Mesodermal cell (in vitro differentiated cells): Measurements from ENCODE around the gene MCHR1.
A peak's percentile ranks its signal among the peaks of the same experiment; 100 is the strongest.
"Not testable (repeated sequence)": the region's sequence is repeated elsewhere in the genome, so short reads cannot be mapped to it uniquely, and the experiment has no call there.

Experiments used
- H3K27ac ChIP-seq: 2 replicates; pipeline ENCODE4 v1.7.0; 2013; ENCODE audit warnings: mild to moderate bottlenecking, low read depth, low read length, moderate library complexity; ENCODE audit not compliant: severe bottlenecking
- H3K36me3 ChIP-seq: 2 replicates; pipeline ENCODE4 v1.7.1; 2013; ENCODE audit warnings: mild to moderate bottlenecking, low read length, moderate library complexity; ENCODE audit not compliant: control insufficient read depth, insufficient read depth
- H3K4me1 ChIP-seq: one replicate; pipeline ENCODE4 v1.7.1; 2013; ENCODE audit warnings: mild to moderate bottlenecking, low read length; ENCODE audit not compliant: insufficient read depth, control insufficient read depth, poor library complexity, severe bottlenecking
- H3K4me3 ChIP-seq: 2 replicates; pipeline ENCODE4 v1.7.0; 2013; ENCODE audit warnings: low read length, control low read depth, mild to moderate bottlenecking; ENCODE audit not compliant: insufficient read depth, poor library complexity, severe bottlenecking; ENCODE audit errors: extremely low read depth
- H3K9me3 ChIP-seq: 2 replicates; pipeline ENCODE4 v1.7.1; 2013; ENCODE audit warnings: mild to moderate bottlenecking, low read length, moderate library complexity; ENCODE audit not compliant: control insufficient read depth
- WGBS, 2 experiments: methylation state at CpG; one replicate each; pipeline ENCODE4 v1.1.5; 2013; ENCODE audit warnings: missing lambda C conversion rate in 2 of 2; ENCODE audit not compliant: insufficient coverage in 2 of 2; 5-methylcytosine and 5-hydroxymethylcytosine counted together

The MCHR1 gene

DNA sequence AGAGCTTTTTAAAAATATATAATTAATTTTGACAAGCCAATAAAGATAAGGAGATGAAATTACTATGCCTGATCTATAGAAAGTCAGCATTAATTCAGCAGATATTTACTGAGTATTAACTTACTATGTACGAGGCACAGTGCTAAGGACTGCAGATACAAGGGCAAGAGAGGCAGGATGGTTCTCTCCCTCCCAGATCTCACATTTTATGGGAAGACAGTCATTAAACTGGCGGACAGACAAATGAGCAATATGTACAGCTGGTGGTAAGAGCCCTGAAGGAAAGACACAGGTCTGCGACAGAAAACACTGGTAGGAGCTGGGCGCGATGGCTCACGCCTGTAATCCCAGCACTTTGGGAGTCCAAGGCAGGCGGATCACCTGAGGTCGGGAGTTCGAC is 36.8 kb downstream of the MCHR1 start:
- Histone ChIP-seq H3K36me3 (no peaks in the 10 kb centered on the region), H3K4me1 (peaks cover 29% of the 10 kb centered on the region), H3K27ac (no peak overlapping the region), H3K4me3 (no peak overlapping the region), H3K9me3 (no peaks in the 10 kb centered on the region)
- 95 to 96% methylated on average over 7 to 8 of the region's 9 CpGs for WGBS, 2 experiments

DNA sequence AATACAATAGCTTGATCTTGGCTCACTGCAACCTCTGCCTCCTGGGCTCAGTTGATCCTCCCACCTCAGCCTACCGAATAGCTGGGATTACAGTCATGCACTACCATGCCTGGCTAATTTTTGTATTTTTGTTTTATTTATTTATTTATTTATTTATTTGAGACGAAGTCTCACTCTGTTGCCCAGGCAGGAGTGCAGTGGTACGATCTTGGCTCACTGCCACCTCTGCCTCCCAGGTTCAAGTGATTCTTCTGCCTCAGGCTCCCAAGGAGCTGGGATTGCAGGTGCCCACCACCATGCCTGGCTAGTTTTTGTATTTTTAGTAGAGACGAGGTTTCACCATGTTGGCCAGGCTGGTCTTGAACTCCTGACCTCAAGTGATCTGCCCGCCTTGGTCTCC is 38.4 kb downstream of the MCHR1 start:
- 83 to 85% methylated on average over 1 to 2 of the region's 5 CpGs for WGBS, 2 experiments

GRCh38 chr22:40718250-40719204 is 39.2 kb downstream of the MCHR1 start:
- Histone ChIP-seq H3K9me3 (no peaks in the 10 kb centered on the region), H3K36me3 (no peaks in the 10 kb centered on the region), H3K4me3 (no peak overlapping the region), H3K27ac (no peak overlapping the region), H3K4me1 (peaks cover 30% of the 10 kb centered on the region)
- WGBS, 2 experiments = 89 to 92% methylated on average over 8 of the region's 9 CpGs

More for the DNA sequence above, 38.4 kb downstream of the MCHR1 start:
- not testable (repeated sequence) for H3K4me3 ChIP-seq, H3K36me3 ChIP-seq, H3K9me3 ChIP-seq, H3K27ac ChIP-seq
- peaks cover 30% of the 10 kb centered on the region for H3K4me1 ChIP-seq

DNA sequence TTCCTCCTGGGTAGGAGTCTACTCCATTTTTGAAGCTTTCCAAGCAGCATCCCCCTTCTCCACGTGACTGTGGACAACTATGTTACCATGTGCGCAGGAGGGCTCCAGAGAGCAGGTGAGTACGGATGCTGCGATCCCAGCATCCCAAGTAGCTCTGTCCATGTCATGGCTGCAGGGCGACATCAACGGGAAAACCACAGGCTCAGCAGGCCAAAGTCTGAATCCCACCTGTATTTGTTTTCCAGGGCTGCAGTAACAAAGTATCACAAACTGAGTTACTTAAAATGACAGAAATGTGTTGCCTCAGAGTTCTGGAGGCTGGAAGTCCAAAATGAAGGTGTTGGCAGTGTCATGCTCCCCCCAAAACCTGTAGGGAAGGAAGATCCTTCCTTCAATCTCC is 40.3 kb downstream of the MCHR1 start:
- Histone ChIP-seq H3K9me3 (no peaks in the 10 kb centered on the region), H3K4me1 (peaks cover 25% of the 10 kb centered on the region), H3K27ac (peak overlapping the region; percentile 50), H3K36me3 (no peaks in the 10 kb centered on the region), H3K4me3 (no peak overlapping the region)
- WGBS, 2 experiments = 83 to 89% methylated on average over 3 to 6 of the region's 6 CpGs

- H3K36me3 ChIP-seq, H3K9me3 ChIP-seq, H3K4me3 ChIP-seq: not testable (repeated sequence)
- WGBS, 2 experiments = 90 to 100% methylated on average over 3 to 4 of the region's 6 CpGs
- peaks cover 23% of the 10 kb centered on the region for H3K4me1 ChIP-seq
- H3K27ac ChIP-seq = peak overlapping the region; percentile 50
Observed at GRCh38 chr22:40720156-40720537, 40.9 kb downstream of the MCHR1 start.

- Histone ChIP-seq H3K9me3 (no peaks in the 10 kb centered on the region), H3K4me1 (peaks cover 20% of the 10 kb centered on the region), H3K36me3 (no peaks in the 10 kb centered on the region), H3K27ac (peak overlapping the region; percentile 98), H3K4me3 (no peak overlapping the region)
- 72 to 79% methylated on average over 8 to 9 of the region's 11 CpGs for WGBS, 2 experiments
Observed at GRCh38 chr22:40720538-40721256, 41.4 kb downstream of the MCHR1 start.

DNA sequence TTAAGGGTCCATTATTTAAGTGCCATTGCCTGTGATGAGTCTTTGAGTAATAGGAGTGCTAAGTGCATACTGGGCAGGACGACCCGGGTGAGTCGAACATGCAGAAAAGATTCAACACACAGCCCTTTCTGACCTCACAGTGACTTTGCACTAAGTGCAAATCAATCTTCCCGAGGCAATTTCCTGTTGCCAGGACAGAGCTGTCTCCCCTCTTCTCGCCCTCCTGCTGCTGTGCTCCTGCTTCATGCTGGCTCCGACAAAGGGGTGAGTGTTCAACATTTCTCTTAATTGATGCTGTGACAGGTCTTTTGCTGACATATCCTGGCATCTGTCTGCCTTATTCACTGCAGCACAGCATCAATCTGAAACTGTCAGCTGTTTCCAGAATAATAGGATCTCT is 42.0 kb downstream of the MCHR1 start:
- peaks cover 15% of the 10 kb centered on the region for H3K4me1 ChIP-seq
- H3K4me3 ChIP-seq = no peak overlapping the region
- H3K27ac ChIP-seq = peak overlapping the region; percentile 98
- WGBS, 2 experiments = 15 to 23% methylated on average over 3 to 6 of the region's 6 CpGs
- H3K9me3 ChIP-seq = no peaks in the 10 kb centered on the region
- H3K36me3 ChIP-seq = no peaks in the 10 kb centered on the region

DNA sequence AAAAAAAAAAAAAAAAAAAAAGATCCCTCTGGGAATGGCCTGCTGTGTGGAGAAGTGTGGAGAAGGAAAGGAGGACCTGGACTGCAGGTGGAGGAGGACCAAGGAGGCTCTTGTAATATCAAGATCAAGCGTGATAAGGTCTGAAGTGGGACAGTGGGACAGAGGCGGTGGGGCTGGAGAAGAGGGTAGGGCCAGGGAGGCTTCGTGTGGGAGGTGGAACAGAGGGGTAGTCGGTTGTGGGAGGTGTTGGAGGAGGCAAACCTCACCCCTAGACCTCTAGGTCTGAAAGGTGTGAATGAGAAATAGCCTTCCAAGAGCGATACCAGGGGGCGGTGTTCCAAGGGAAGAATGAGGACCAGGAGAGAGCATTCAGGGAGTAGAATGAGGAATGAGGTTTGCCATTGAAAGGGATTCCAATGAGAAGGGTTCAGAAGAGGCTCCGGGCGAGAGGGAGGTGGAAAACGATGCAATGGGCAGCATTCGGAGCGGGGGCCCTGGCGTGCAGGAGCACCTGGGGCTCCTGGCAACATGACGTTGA is 44.2 kb downstream of the MCHR1 start:
- Histone ChIP-seq H3K4me3 (no peak overlapping the region), H3K36me3 (no peaks in the 10 kb centered on the region), H3K4me1 (peaks cover 31% of the 10 kb centered on the region), H3K9me3 (no peaks in the 10 kb centered on the region), H3K27ac (no peak overlapping the region)
- WGBS, 2 experiments = 84 to 86% methylated on average over 10 to 12 of the region's 13 CpGs

- Histone ChIP-seq H3K9me3 (peaks cover 4% of the 10 kb centered on the region), H3K27ac (no peak overlapping the region), H3K4me3 (no peak overlapping the region), H3K4me1 (peaks cover 29% of the 10 kb centered on the region), H3K36me3 (no peaks in the 10 kb centered on the region)
- WGBS, 2 experiments = 86 to 100% methylated on average over 1 of the region's 4 CpGs
Observed at GRCh38 chr22:40726514-40726913, 47.2 kb downstream of the MCHR1 start.

DNA sequence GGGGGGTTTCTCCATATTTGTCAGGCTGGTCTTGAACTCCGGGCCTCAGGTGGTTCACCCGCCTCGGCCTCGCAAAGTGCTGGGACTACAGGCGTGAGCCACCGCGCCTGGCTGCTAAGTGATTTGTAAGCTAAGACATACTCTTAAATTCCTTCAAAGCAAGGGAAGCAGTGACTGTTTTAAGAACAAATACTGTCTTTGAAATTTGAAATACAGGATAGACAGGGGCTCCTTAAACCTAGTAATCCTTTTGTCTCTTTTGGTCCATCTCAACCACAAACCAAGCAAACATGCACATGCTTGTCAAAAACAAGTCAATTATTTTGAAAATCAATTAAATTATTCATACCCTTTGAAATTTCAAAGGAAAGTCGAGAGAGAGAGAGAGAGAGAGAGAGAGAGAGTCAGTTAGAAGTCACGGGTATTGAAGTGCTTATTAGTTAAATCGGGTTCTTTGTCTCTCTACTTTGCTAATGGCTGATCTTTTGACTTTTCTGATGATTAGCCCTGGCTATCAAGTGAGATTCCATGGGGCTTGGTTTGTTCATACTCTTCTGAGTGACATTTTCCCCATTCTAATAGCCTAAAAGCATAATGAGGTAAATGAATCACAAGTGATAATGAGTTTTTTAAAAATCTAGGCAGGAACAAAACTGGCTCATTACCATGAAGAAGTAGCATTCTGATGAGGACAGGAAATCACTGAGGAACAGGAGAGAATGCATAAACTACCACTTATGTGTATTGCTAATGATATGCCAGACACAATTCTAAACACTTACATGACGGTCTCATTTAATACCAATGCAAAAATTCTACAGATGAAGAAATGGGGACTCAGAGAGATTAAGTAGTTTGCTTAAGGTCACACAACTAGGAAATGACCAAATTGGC is 48.0 kb downstream of the MCHR1 start:
- peaks cover 4% of the 10 kb centered on the region for H3K9me3 ChIP-seq
- WGBS, 2 experiments = 92 to 100% methylated on average over 1 to 5 of the region's 11 CpGs
- no peak overlapping the region for H3K4me3 ChIP-seq
- H3K27ac ChIP-seq = peak overlapping the region; percentile 90
- peaks cover 34% of the 10 kb centered on the region for H3K4me1 ChIP-seq
- no peaks in the 10 kb centered on the region for H3K36me3 ChIP-seq
